Fibroblast of villous mesenchyme (primary cell): Measurements from ENCODE around the gene WDR88. TPM values are rescaled to one million over a fixed set of nuclear protein-coding genes. Genes with fewer than 3 reads are reported as not detected.

Source experiments
- DNase-seq: peaks from one replicate; pipeline ENCODE4 v3.0.0-alpha.2; 2010; ENCODE audit warnings: low read depth
- H3K4me3 ChIP-seq: 2 replicates; pipeline ENCODE4 v1.5.1; 2011; ENCODE audit warnings: low read depth, mild to moderate bottlenecking, low read length
- CTCF ChIP-seq: IDR thresholded peaks from 2 replicates; pipeline ENCODE4 v1.5.1; 2012; ENCODE audit warnings: low read depth, mild to moderate bottlenecking, low read length; ENCODE audit not compliant: insufficient read depth
- total RNA-seq: library from RNA; depleted of rRNA; stranded (reverse); fragments of >200 nt; gene quantifications from 2 replicates; pipeline ENCODE4 v1.2.3, GENCODE V29; 2012

Gene WDR88
- total RNA-seq, 1 donor = not detected

GRCh38 chr19:33210266-33210940 is 78.5 kb downstream of the WDR88 start:
- no peak for TF ChIP-seq CTCF
- H3K4me3 ChIP-seq = no peak overlapping the region
- DNase-seq = no peak

GRCh38 chr19:33211794-33212435 is 80.0 kb downstream of the WDR88 start:
- no peak overlapping the region for H3K4me3 ChIP-seq
- DNase-seq = no peak
- no peak for TF ChIP-seq CTCF

GRCh38 chr19:33212436-33213172 is 80.7 kb downstream of the WDR88 start:
- DNase-seq = no peak
- no peak for TF ChIP-seq CTCF
- H3K4me3 ChIP-seq = no peak overlapping the region

GRCh38 chr19:33214596-33214995 is 82.7 kb downstream of the WDR88 start:
- DNase-seq = peak; percentile 56
- no peak overlapping the region for H3K4me3 ChIP-seq
- TF ChIP-seq CTCF = peak; percentile 56

GRCh38 chr19:33215438-33216197 is 83.7 kb downstream of the WDR88 start:
- H3K4me3 ChIP-seq = no peak overlapping the region
- no peak for DNase-seq
- no peak for TF ChIP-seq CTCF

- TF ChIP-seq CTCF = no peak
- no peak for DNase-seq
- no peak overlapping the region for H3K4me3 ChIP-seq
These were observed 84.4 kb downstream of the WDR88 start for GRCh38 chr19:33216198-33216830.
